Gastrocnemius medialis (tissue), 4 donors: Measurements from ENCODE around the gene APC2.

Source experiments
- CTCF ChIP-seq, 5 experiments: fragments of 450-650 bp in 3 of 5; fragments of 200-600 bp in 2 of 5; sonication (generic) in 2 of 5; IDR thresholded peaks in 4 of 5; conservative IDR thresholded peaks in 1 of 5; 1 replicate in 4 of 5; 2 replicates in 1 of 5; pipeline ENCODE4 v1.5.1; 2016 to 2019; ENCODE audit warnings: antibody characterized with exemption in 5 of 5, mild to moderate bottlenecking in 3 of 5, moderate library complexity in 3 of 5
- POLR2A ChIP-seq, 2 donors: fragments of 450-650 bp; IDR thresholded peaks; one replicate each; pipeline ENCODE4 v1.6.1; 2017; ENCODE audit warnings: antibody characterized with exemption in 2 of 2, mild to moderate bottlenecking in 2 of 2, moderate library complexity in 2 of 2

GRCh38 chr19:1494115-1494815 lies 44.3 kb downstream of the APC2 start:
- TF ChIP-seq POLR2A (IDR thresholded peaks at IDR 0.05): no peak
- TF ChIP-seq CTCF (IDR thresholded peaks at IDR 0.05 in 4 of 5, conservative IDR thresholded peaks at IDR 0.05 in 1 of 5): no peak
